Lower leg skin (tissue), 4 donors: ENCODE results near the gene FTL. TPM values are rescaled to one million over a fixed set of nuclear protein-coding genes. Genes with fewer than 3 reads are reported as not detected.
"Not testable (repeated sequence)": the region's sequence is repeated elsewhere in the genome, so short reads cannot be mapped to it uniquely, and the experiment has no call there.

Experiments used
- DNase-seq, 2 donors: peaks; one replicate each; pipeline ENCODE4 v3.0.0-alpha.2; 2019; ENCODE audit warnings: low spot score in 2 of 2
- H3K4me3 ChIP-seq: fragments of 200-600 bp; sonication (generic); 2 replicates; pipeline ENCODE4 v1.5.1; 2017; ENCODE audit warnings: mild to moderate bottlenecking, low read depth; ENCODE audit not compliant: poor library complexity, severe bottlenecking
- POLR2A ChIP-seq, 2 donors: fragments of 450-650 bp; IDR thresholded peaks; one replicate each; pipeline ENCODE4 v1.6.1; 2016 to 2017; ENCODE audit warnings: antibody characterized with exemption in 2 of 2, mild to moderate bottlenecking in 1 of 2, moderate library complexity in 1 of 2
- WGBS, 2 donors: methylation state at CpG; one replicate each; pipeline ENCODE4 v1.1.5; 2018; 5-methylcytosine and 5-hydroxymethylcytosine counted together
- intact Hi-C: fragments of 100-400 bp; cut with DNase I; formaldehyde crosslinking; loops from one replicate; pipeline ENCODE4 v1.15.0; 2023; ENCODE audit warnings: low total_unique reads
- total RNA-seq, 4 donors: library from RNA; depleted of rRNA; stranded (reverse); fragments of >200 nt; gene quantifications; one replicate each; pipeline ENCODE4 v1.1.0, GENCODE V29; 2016
- TF ChIP-seq, protein P1 (sequence below), 3 donors: fragments of 450-650 bp; IDR thresholded peaks; one replicate each; pipeline ENCODE4 v1.5.1; 2016; ENCODE audit warnings: antibody characterized with exemption in 3 of 3, mild to moderate bottlenecking in 3 of 3, moderate library complexity in 2 of 3

Gene FTL
- total RNA-seq, result 1,000 to 10,000 TPM; 1,012 to 1,617 (median 1,174) TPM

- peak in 1 of 2 donors; percentile 99 for TF ChIP-seq POLR2A (IDR thresholded peaks at IDR 0.05)
- TF ChIP-seq, protein P1, sequence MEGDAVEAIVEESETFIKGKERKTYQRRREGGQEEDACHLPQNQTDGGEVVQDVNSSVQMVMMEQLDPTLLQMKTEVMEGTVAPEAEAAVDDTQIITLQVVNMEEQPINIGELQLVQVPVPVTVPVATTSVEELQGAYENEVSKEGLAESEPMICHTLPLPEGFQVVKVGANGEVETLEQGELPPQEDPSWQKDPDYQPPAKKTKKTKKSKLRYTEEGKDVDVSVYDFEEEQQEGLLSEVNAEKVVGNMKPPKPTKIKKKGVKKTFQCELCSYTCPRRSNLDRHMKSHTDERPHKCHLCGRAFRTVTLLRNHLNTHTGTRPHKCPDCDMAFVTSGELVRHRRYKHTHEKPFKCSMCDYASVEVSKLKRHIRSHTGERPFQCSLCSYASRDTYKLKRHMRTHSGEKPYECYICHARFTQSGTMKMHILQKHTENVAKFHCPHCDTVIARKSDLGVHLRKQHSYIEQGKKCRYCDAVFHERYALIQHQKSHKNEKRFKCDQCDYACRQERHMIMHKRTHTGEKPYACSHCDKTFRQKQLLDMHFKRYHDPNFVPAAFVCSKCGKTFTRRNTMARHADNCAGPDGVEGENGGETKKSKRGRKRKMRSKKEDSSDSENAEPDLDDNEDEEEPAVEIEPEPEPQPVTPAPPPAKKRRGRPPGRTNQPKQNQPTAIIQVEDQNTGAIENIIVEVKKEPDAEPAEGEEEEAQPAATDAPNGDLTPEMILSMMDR (IDR thresholded peaks at IDR 0.05), result no peak
- intact Hi-C loops, result no loop called here
- H3K4me3 ChIP-seq, result peak within 1 kb of the TSS; percentile 80
- WGBS, 2 donors, result 0 to 1% methylated on average over 48 to 51 of the region's 52 CpGs
- peak; percentile 96 to 100 for DNase-seq
Observed at GRCh38 chr19:48965040-48965805, at the start of gene FTL. Gene FTL (plus strand): TSS chr19:48965309. CDS start chr19:48965508, 199 bp downstream.

- WGBS, 2 donors, result 85 to 86% methylated on average over 8 of the region's 8 CpGs
- no peak for DNase-seq
- intact Hi-C loops, result no loop called here
- TF ChIP-seq, protein P1 (IDR thresholded peaks at IDR 0.05), result no peak
- TF ChIP-seq POLR2A (IDR thresholded peaks at IDR 0.05), result no peak
- no peak overlapping the region for H3K4me3 ChIP-seq
Observed at GRCh38 chr19:48915757-48916156, 49.4 kb upstream of the FTL start.

DNA sequence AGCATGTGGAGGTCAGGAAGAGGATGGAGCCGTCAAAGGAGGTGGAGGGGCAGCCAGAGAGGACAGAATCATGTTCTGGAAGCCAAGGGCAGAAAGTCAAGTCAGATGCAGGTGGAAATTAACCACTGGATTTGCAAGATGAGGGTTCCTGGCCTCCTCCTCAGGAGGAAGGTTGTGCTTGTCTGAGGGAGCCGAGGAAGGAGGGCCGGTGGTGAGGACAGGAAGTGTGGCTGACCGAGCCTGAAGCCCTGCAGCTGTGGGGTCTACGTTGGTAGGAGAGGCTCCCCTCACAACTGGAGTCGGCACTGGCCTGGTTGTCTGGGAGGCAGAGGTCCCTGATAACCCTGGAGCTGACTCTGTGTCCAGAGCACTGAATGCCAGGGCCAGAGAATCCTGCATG lies 47.0 kb upstream of the FTL start:
- no peak overlapping the region for H3K4me3 ChIP-seq
- DNase-seq, result no peak
- TF ChIP-seq, protein P1 (IDR thresholded peaks at IDR 0.05), result no peak
- TF ChIP-seq POLR2A (IDR thresholded peaks at IDR 0.05), result no peak
- 83 to 85% methylated on average over 6 of the region's 6 CpGs for WGBS, 2 donors
- intact Hi-C loops, result no loop called here

DNA sequence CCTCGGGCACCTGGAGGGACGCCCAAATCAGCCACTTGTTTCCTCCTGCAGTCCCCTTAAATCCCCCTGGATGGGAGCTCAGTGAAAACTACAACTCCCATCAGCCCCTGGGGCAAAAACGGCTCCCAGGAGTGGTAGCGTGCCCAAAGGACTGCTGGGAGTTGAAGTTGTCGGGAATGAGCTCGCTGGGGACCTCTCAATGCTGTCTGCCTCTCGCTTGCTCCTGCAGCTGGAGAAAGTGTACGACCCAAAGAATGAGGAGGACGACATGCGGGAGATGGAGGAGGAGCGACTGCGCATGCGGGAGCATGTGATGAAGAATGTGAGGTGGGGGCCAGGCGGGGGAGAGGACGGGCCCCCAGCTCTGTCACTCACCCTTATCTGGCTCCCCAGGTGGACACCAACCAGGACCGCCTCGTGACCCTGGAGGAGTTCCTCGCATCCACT lies 46.3 kb upstream of the FTL start:
- no peak for DNase-seq
- TF ChIP-seq, protein P1 (IDR thresholded peaks at IDR 0.05), result no peak
- no peak for TF ChIP-seq POLR2A (IDR thresholded peaks at IDR 0.05)
- no peak overlapping the region for H3K4me3 ChIP-seq
- 88 to 92% methylated on average over 18 of the region's 18 CpGs for WGBS, 2 donors
- intact Hi-C loops, result no loop called here

GRCh38 chr19:48919271-48919670 lies 45.8 kb upstream of the FTL start:
- intact Hi-C loops, DNase-seq, H3K4me3 ChIP-seq: not testable (repeated sequence)
- WGBS, 2 donors, result 95 to 97% methylated on average over 8 of the region's 8 CpGs

DNA sequence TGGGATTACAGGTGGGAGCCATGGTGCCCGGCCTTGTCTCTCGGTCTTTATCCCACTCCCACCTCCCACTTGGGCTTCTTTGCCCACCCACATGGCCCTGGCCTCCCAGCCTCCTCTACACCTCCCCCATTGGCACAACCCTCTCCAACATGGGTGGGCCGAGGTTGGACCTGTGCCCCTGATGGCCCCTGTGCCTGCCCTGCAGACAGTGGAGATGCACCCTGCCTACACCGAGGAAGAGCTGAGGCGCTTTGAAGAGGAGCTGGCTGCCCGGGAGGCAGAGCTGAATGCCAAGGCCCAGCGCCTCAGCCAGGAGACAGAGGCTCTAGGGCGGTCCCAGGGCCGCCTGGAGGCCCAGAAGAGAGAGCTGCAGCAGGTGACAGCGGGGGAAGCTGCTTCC lies 44.2 kb upstream of the FTL start:
- DNase-seq, result no peak
- 77 to 82% methylated on average over 10 of the region's 10 CpGs for WGBS, 2 donors
- intact Hi-C loops, result no loop called here

More for the DNA sequence above, 44.2 kb upstream of the FTL start:
- no peak overlapping the region for H3K4me3 ChIP-seq
- TF ChIP-seq, protein P1 (IDR thresholded peaks at IDR 0.05), result no peak
- no peak for TF ChIP-seq POLR2A (IDR thresholded peaks at IDR 0.05)
